Heart left ventricle (tissue), 16 donors: ENCODE results near the gene SLC30A7. TPM values are rescaled to one million over a fixed set of nuclear protein-coding genes. Genes with fewer than 3 reads are reported as not detected.
A peak's percentile ranks its signal among the peaks of the same experiment; 100 is the strongest.
"Not testable (repeated sequence)": the region's sequence is repeated elsewhere in the genome, so short reads cannot be mapped to it uniquely, and the experiment has no call there.

ENCODE experiments used
- ATAC-seq, 4 donors: fragments of 200-7000 bp; cut with Tn5 transposase; one replicate each; pipeline ENCODE4 v1.9.1; 2020 to 2022; ENCODE audit warnings: moderate library complexity in 4 of 4, mild to moderate bottlenecking in 3 of 4, moderate number of reproducible peaks in 1 of 4
- DNase-seq, 5 donors: peaks; one replicate each; pipeline ENCODE4 v3.0.0-alpha.2; 2020
- H3K27ac ChIP-seq, 12 donors: fragments of 200-600 bp; sonication (generic) in 4 of 12; one replicate each; pipeline versions ENCODE4 v1.5.0 to v1.8.0; 2016 to 2022; ENCODE audit warnings: mild to moderate bottlenecking in 2 of 12
- H3K27me3 ChIP-seq, 9 donors: fragments of 200-600 bp; sonication (generic) in 2 of 9; one replicate each; pipeline versions ENCODE4 v1.5.1 to v1.8.0; 2016 to 2022; ENCODE audit warnings: mild to moderate bottlenecking in 3 of 9
- H3K36me3 ChIP-seq, 9 donors: fragments of 200-600 bp; sonication (generic) in 2 of 9; one replicate each; pipeline versions ENCODE4 v1.5.0 to v1.8.0; 2018 to 2022; ENCODE audit warnings: mild to moderate bottlenecking in 2 of 9
- H3K4me1 ChIP-seq, 12 donors: fragments of 200-600 bp; sonication (generic) in 4 of 12; one replicate each; pipeline versions ENCODE4 v1.5.0 to v1.8.0; 2016 to 2022; ENCODE audit warnings: mild to moderate bottlenecking in 3 of 12
- H3K4me3 ChIP-seq, 12 donors: fragments of 200-600 bp; sonication (generic) in 4 of 12; one replicate each; pipeline versions ENCODE4 v1.5.0 to v1.8.0; 2017 to 2022; ENCODE audit warnings: mild to moderate bottlenecking in 9 of 12, moderate library complexity in 4 of 12
- H3K9me3 ChIP-seq, 12 donors: fragments of 200-600 bp; sonication (generic) in 4 of 12; one replicate each; pipeline versions ENCODE4 v1.5.0 to v1.8.0; 2016 to 2022; ENCODE audit warnings: mild to moderate bottlenecking in 1 of 12
- CTCF ChIP-seq, 12 donors: fragments of 200-600 bp; sonication (generic) in 4 of 12; IDR thresholded peaks; one replicate each; pipeline versions ENCODE4 v1.5.0 to v1.8.0; 2018 to 2022; ENCODE audit warnings: antibody characterized with exemption in 12 of 12, mild to moderate bottlenecking in 5 of 12
- POLR2A ChIP-seq, 2 donors: fragments of 450-650 bp; IDR thresholded peaks; one replicate each; pipeline ENCODE4 v1.6.1; 2017; ENCODE audit warnings: antibody characterized with exemption in 2 of 2, mild to moderate bottlenecking in 2 of 2, moderate library complexity in 2 of 2
- WGBS, 4 donors: extraction: QIAGEN DNeasy Blood & Tissue Kit in 2 of 4; methylation state at CpG; one replicate each; pipeline versions ENCODE4 v1.1.5 to v1.1.7; 2013 to 2018; 5-methylcytosine and 5-hydroxymethylcytosine counted together
- intact Hi-C, 10 donors: fragments of 100-400 bp; cut with DNase I; formaldehyde crosslinking; loops; one replicate each; pipeline versions ENCODE4 v1.11.1 to v1.14.2; 2022
- polyA plus RNA-seq, 2 donors: library from polyadenylated mRNA; stranded (reverse); fragments of 200-250 nt; gene quantifications; one replicate each; pipeline ENCODE4 v1.2.3, GENCODE V29; 2013
- total RNA-seq, 9 donors: library from RNA; depleted of rRNA in 2 of 9; stranded (reverse); fragments of >200 nt in 2 of 9; fragmentation: NEBNext Ultra II Directional in 3 of 9; extraction: Animal tissue kit (Norgen Biotek cat#: 25700) in 3 of 9; gene quantifications; one replicate each; pipeline versions ENCODE4 v1.1.0 to v1.2.4, GENCODE V29; 2016 to 2023
- donor health status: ischemic (EF 13 %, LVEDD 7.1; RV severe dilation, severe dysfunction).
- donor health status: healthy with polysubstance abuse.
- donor health status: DM: no; HTN: yes; CAD: no.
- donor health status: DM: no; HTN: no; CAD: no.
- donor health status: ischemic (EF 25% LVEDD 6.9; RV normal size, moderate dysfunction).
- donor health status: ischemic (EF 25% LVEDD 5.7; RV mildly dilated, moderate dysfunction).
- donor health status: healthy.
- donor health status: DM: yes; HTN: yes; CAD: no.
- donor health status: ischemic (EF 35%, LVEDD 5.7; RV mildly dilated, moderate dysfunction).
- donor health status: nonischemic (EF 11% LVEDD 7.7; RV severe dilation, severe dysfunction).
- donor health status: DM: yes; HTN: yes; CAD: no.
- donor health status: PGD.
- donor health status: ischemic (EF 29% LVEDD 5.4; RV normal size, mild dysfunction).
- donor health status: nonischemic (EF 23%, LVEDD 6.1; RV moderate dilation, normal function).

Gene SLC30A7
- total and polyA plus RNA-seq, 11 donors, result 1.6 to 19.4 (median 4.8) TPM

GRCh38 chr1:100927276-100927675 lies 31.4 kb downstream of the SLC30A7 start:
- Histone ChIP-seq H3K4me1 (peaks cover 0 to 21% (median 0%) of the 10 kb centered on the region in 12 donors), H3K36me3 (peaks cover 0 to 40% (median 22%) of the 10 kb centered on the region in 9 donors), H3K9me3 (no peaks in the 10 kb centered on the region), H3K4me3 (no peak overlapping the region), H3K27me3 (no peaks in the 10 kb centered on the region), H3K27ac (peak overlapping the region in 1 of 12 donors; percentile 77)
- no peak for DNase-seq
- no peak for ATAC-seq
- TF ChIP-seq POLR2A (IDR thresholded peaks at IDR 0.05) (no peak), CTCF (IDR thresholded peaks at IDR 0.05) (no peak)
- WGBS, 4 donors, result 65 to 69% (median 66%) methylated on average over 2 of the region's 2 CpGs
- intact Hi-C loops, result loop anchor here in 8 of 10 donors (2.0 to 10.0 kb wide), 8 partner anchors 98 to 428 kb away; partner anchors contain the start of gene DPH5 (in 4 of the 8)

GRCh38 chr1:100928128-100928527 lies 32.2 kb downstream of the SLC30A7 start:
- ATAC-seq, result peak in 1 of 4 donors; percentile 48

GRCh38 chr1:100930494-100930893 lies 34.6 kb downstream of the SLC30A7 start:
- Histone ChIP-seq H3K4me1 (peaks cover 0 to 21% (median 2%) of the 10 kb centered on the region in 12 donors), H3K4me3 (no peak overlapping the region), H3K36me3 (peaks cover 0 to 26% (median 10%) of the 10 kb centered on the region in 9 donors), H3K27me3 (no peaks in the 10 kb centered on the region), H3K27ac (peak overlapping the region in 1 of 12 donors; percentile 25), H3K9me3 (peaks cover 0 to 4% (median 0%) of the 10 kb centered on the region in 12 donors)
- no peak for ATAC-seq
- no peak for DNase-seq
- no peak for TF ChIP-seq CTCF (IDR thresholded peaks at IDR 0.05)
- no peak for TF ChIP-seq POLR2A (IDR thresholded peaks at IDR 0.05)
- intact Hi-C loops, result loop anchor here in 1 of 10 donors (10.0 kb wide), 1 partner anchor 204 kb away; no protein-coding TSS in a partner anchor

More at GRCh38 chr1:100928128-100928527, 32.2 kb downstream of the SLC30A7 start:
- no peak for DNase-seq
- 79 to 87% (median 85%) methylated on average over 3 of the region's 3 CpGs for WGBS, 4 donors
- no peak overlapping the region for H3K4me3 ChIP-seq
- H3K36me3 ChIP-seq, result peaks cover 0 to 35% (median 22%) of the 10 kb centered on the region in 9 donors
- TF ChIP-seq CTCF (IDR thresholded peaks at IDR 0.05) (peak in 3 of 12 donors; percentile 8 to 23 (median 21)), POLR2A (IDR thresholded peaks at IDR 0.05) (no peak)
- H3K9me3 ChIP-seq, result no peaks in the 10 kb centered on the region
- H3K4me1 ChIP-seq, result peaks cover 0 to 21% (median 0%) of the 10 kb centered on the region in 12 donors
- H3K27ac ChIP-seq, result peak overlapping the region in 1 of 12 donors; percentile 77
- intact Hi-C loops, result loop anchor here in 7 of 10 donors (5.0 to 10.0 kb wide), 7 partner anchors 97 to 427 kb away; partner anchors contain the start of gene DPH5 (in 4 of the 7)
- H3K27me3 ChIP-seq, result no peaks in the 10 kb centered on the region

- Histone ChIP-seq H3K27me3 (no peaks in the 10 kb centered on the region), H3K4me1 (peaks cover 0 to 18% (median 2%) of the 10 kb centered on the region in 12 donors), H3K4me3 (no peak overlapping the region), H3K27ac (peak overlapping the region in 1 of 12 donors; percentile 25), H3K36me3 (peaks cover 0 to 22% (median 5%) of the 10 kb centered on the region in 9 donors), H3K9me3 (peaks cover 0 to 4% (median 0%) of the 10 kb centered on the region in 12 donors)
- WGBS, 4 donors, result 93 to 97% (median 97%) methylated on average over 1 of the region's 1 CpG
- intact Hi-C loops, result loop anchor here in 1 of 10 donors (10.0 kb wide), 1 partner anchor 203 kb away; no protein-coding TSS in a partner anchor
- ATAC-seq (no peak), DNase-seq (no peak)
- peak in 2 of 12 donors; percentile 5 to 17 for TF ChIP-seq CTCF (IDR thresholded peaks at IDR 0.05)
- no peak for TF ChIP-seq POLR2A (IDR thresholded peaks at IDR 0.05)
Observed at GRCh38 chr1:100931716-100932115, 35.8 kb downstream of the SLC30A7 start.

- intact Hi-C loops, result loop anchor here in 1 of 10 donors (10.0 kb wide), 1 partner anchor 201 kb away; no protein-coding TSS in a partner anchor
- not testable (repeated sequence) for ATAC-seq, H3K27ac ChIP-seq, DNase-seq, H3K9me3 ChIP-seq, H3K4me3 ChIP-seq, H3K27me3 ChIP-seq
- WGBS, 4 donors, result 98 to 100% (median 99%) methylated on average over 2 of the region's 2 CpGs
- Histone ChIP-seq H3K4me1 (peaks cover 0 to 14% (median 2%) of the 10 kb centered on the region in 12 donors), H3K36me3 (peaks cover 0 to 25% (median 8%) of the 10 kb centered on the region in 9 donors)
Observed at GRCh38 chr1:100933555-100933954, 37.7 kb downstream of the SLC30A7 start.
